Stimulated activated CD8-positive, alpha-beta memory T cell treated with anti-CD3 and anti-CD28 coated beads, Interleukin-2, amount 100 ng/mL, for 1 hour (primary cell): ENCODE results near the gene PEA15.

Experiments
- DNase-seq, 2 donors: peaks; one replicate each; pipeline ENCODE4 v3.0.0-alpha.2; 2020; ENCODE audit warnings: low read depth in 2 of 2

PEA15 gene

GRCh38 chr1:160179336-160179735 is 25.8 kb upstream of the PEA15 start:
- no peak for DNase-seq

- DNase-seq: no peak
Measured at GRCh38 chr1:160186246-160186645, 18.9 kb upstream of the PEA15 start.

GRCh38 chr1:160186729-160187128 is 18.5 kb upstream of the PEA15 start:
- no peak for DNase-seq

- no peak for DNase-seq
Measured at GRCh38 chr1:160187407-160187806, 17.8 kb upstream of the PEA15 start.

DNA sequence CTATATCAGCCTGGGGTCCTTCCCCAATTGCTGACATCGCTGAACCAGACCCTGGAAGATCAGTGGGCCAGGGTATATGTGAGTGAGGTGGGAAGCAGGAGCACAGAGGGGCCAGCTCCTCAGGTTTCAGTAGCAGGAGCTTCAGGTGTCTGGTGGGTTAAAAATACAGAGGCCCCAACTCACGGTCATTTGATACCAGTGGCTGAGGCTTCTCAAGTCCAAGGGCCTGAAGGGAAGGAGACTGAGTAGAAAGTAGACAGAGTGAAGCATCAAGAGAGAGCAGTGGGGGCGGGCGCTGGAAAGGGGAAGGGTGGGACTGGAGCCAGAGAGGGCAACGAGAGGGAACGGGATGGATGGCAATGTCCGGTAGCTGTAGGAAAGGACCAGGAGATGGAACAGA is 16.8 kb upstream of the PEA15 start:
- no peak for DNase-seq

DNA sequence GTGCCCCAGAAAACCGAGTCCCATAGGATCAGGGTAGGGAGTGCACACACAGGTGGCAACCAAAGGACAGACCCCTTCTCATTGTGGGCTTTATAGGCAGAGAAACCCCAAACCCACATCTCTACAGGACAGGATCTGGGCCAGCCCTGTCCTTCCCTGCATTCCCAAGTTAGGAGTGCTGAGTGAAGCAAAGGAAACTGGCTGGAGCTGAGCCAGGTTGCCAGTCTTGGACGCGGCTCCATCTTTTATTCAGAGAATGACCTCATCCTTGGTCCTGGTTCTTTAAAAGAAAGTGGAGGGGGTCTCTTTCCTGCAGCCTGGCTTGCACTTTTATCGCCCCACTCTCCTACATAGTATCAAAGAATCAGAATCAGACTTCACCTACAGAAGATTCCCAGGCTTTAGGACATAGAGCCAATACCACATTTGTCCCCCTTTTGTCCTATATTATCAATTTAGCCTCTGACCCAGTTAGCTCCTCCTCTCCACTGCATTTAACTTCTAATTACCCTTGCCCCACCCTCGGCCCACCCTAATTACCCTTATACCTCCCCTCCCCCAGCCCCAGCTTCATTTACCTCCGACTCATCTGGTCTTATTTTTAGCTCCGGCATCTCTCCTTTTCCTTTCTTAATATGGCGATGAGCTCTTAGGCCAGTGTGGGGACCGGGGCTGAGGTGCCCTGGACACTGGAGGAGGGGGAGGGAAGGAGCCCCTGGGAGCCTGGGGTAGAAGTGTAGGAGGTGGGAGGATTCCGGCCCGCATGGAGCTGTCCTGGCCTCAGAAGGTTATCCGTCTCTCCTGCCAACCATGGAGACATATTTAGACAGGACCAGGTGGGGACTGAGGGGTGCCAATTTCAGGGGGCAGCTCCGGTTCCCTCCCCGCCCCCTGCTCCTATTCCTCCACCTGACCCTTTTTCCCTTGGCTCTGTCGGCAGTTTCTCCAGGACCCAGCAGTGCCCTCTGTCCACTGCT is 15.2 kb upstream of the PEA15 start, which contains the start of gene CASQ1:
CASQ1 (plus strand) TSS at position 927 of the 977 bp plus-strand sequence. CDS start 177 bp downstream, outside the sequence.
- no peak for DNase-seq

DNA sequence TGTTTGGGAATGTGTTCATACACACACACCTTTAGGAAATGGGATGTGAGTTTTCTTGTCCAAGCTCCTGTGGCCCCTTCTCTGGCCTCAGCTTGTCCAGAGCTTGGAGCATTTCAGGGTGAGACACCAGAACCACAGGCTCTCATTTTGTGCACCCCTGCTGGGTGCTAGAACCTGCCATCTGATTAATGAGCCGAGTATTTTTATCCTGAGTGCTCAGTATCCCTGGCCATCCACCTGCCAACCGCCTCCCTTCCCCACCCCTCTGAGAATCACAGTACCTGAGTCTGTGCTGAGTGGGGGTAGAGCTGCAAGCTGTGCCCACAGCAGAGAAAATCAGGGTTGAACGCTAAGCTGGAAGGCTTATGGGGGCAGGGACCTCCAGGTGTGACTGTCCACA is 13.4 kb upstream of the PEA15 start:
- no peak for DNase-seq

DNA sequence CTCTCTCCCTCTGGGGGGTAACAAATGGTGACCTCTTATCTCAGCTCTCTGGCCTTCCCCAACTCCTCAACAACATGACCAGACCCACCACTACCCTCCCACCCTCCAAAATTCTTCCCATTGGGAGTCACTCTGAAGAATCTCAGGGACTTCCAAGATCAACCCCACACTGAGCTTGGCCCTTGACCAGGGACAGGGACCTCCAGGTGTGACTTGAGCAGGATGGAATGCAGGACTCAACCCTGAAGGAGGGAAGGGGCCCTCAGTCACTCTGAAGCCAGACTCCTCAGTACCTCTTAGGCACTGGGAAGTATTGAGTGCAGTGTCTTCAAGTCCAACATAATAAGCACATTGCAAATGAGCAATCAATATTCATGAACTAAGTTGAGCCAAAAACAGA is 12.9 kb upstream of the PEA15 start:
- DNase-seq: no peak

DNA sequence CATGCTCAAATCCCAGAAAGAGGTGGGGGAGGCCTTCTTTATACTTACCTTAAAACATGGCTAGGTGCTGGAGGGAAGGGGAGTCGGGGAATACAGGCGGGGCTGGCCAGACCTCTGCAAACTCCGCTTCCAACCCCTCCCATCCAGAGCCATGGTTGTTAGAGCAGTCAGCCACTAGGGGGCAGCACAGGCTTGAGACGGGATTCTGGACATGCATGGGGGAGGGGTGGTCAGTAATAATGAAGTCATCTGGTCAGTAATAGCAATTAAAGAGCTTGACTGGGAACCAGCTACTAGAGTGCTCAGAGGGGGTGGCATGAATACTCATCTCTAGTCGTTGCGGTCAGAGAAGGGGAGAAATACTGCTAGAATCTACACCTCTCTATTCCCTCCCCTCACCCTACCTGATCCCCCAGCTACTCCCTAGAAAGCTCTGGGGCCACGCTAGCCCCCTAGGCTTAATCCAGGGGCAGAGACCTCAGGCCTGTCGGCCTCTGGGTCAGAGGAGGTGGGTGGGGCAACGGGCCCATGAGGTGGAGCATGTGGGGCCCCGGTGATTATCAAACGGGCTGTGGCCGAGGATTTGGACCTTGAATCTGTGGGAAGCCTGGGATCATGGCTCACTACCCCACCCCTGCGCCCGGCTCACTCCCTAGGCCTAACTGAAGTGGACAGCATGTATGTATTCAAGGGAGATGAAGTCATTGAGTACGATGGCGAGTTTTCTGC is 11.9 kb upstream of the PEA15 start:
- peak; percentile 61 to 68 for DNase-seq

DNA sequence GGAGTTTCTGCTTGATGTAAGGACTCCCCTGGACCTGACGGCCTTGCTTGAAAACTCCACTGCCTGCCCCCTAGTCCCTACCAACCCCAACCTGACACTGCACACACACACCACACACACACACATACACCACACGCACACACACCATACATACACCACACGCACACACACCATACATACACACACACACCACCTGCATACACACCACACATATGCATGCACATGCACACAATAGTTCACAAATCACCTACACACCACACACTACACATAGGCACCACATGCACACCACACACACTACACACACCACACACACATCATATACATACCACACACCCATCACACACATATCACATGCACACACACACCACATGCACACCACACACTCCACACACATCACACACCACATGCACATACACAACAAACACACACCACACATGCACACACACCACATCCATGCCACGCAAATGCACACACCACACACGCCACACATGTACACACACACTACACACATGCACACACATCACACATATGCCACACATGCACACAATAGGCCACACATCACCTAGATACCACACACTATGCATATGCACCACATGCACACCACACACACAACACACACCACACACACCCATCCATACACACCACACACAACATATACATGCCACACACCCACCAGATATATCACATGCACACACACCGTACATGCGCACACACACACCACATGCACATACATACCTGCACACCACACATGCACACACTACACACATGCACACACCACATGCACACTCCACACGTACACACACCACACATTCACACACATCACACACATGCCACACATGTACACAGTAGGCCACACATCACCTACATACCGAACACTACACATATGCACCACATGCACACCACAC is 11.1 kb upstream of the PEA15 start:
- DNase-seq: no peak

DNA sequence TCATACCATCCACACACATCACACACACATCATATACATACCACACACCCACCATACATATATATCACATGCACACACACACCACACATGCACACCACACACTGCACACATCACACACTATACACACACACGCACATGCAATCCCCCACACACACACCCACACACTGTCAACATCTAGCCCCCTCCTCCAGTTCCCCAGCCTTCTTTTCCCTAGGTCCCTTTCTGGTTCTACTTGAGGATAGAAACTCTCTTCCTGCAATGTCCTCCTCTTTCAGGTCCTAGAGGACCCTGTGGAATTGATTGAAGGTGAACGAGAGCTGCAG is 10.5 kb upstream of the PEA15 start:
- DNase-seq: no peak

- DNase-seq: no peak
Measured at GRCh38 chr1:160196143-160196542, 9.0 kb upstream of the PEA15 start.

DNA sequence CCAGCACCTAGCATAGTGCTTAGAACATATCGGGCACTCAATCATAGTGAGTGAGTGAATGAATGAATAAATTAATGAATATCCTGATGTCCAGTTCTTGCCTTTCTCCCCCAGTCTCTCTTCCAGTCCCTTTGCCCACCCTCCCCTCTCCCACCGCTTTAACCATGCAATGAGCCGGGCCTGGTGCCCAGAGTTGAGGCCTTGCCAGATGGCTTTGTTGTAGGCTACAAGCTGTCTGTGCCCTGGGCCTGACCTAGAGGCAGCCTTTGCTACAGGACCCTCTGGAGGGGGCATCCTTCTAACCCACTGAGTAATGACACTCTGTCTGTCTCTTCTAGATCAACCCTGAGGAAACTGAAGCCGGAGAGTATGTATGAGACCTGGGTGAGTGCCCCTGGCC is 8.0 kb upstream of the PEA15 start:
- DNase-seq: no peak

GRCh38 chr1:160200786-160201185 is 4.4 kb upstream of the PEA15 start:
- DNase-seq: no peak

DNA sequence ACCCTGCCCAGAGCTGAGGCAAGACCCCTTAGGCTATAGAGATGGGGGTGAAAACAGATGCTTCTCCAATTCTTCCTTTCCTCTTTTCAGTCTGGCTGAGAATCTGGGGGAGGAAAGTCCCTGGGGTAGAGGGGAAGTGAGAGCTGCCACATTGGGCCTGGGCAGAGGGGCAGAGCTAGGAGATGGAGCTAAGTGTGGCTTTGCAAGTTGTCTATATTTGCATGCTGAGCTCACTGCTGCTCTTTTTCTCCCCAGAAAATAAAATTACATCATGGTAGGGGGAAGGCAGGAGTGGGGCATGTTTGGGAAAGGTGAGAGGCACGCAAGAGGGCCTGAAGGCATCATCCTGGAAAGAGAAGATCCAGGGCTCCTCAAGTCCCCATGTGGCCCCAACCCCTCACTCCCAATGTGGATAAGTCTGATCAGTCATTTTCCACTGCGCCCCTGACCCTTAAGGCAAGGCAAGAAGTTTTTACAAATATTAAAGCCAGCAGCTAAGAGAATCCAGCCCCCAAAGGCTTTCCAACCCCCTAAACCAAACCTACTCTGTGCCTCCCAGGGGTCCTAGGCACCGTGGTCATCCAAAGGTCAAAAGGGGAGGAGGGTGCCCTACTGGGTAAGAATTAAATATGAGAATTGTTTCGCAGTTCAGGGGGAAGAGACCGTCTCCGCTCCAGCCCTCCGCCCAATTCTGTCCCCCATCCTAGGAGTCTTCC is 500 bp upstream of the PEA15 start:
- no peak for DNase-seq

GRCh38 chr1:160206036-160206389 is 829 bp downstream of the PEA15 start:
- DNase-seq: peak in 1 of 2 donors; percentile 16

GRCh38 chr1:160206421-160207117 is 1.4 kb downstream of the PEA15 start:
- no peak for DNase-seq

DNA sequence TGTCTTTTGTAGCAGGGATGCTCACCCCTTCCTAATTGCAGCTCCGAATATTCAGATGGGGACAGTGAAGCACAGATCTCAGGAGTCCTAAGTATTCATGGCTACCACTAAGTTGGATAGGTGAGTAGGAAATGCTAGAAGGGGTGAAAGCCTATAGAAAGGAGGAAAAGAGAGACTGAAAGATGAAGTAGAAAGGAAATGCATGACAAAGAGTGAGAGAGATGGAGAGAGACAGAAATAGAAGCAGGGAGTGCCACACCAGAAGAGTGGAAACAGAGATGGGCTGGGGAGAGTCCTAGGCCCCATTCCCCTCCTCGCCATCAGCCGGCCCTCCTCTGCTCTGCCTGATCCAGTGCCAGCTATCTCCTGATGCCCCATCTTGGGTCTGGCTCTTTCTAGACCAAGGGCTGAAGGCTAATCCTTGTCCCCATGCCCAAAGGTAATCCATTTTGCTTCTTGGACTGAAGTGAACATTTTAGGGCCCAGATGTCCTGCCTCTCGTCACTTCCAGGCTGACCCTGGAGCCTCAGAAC is 2.0 kb downstream of the PEA15 start:
- DNase-seq: no peak

- no peak for DNase-seq
Measured at GRCh38 chr1:160207771-160208556, 2.8 kb downstream of the PEA15 start.
